Measurements from ENCODE around the gene OR2B6.
"Not testable (repeated sequence)": the region's sequence is repeated elsewhere in the genome, so short reads cannot be mapped to it uniquely, and the experiment has no call there.

The OR2B6 gene

DNA sequence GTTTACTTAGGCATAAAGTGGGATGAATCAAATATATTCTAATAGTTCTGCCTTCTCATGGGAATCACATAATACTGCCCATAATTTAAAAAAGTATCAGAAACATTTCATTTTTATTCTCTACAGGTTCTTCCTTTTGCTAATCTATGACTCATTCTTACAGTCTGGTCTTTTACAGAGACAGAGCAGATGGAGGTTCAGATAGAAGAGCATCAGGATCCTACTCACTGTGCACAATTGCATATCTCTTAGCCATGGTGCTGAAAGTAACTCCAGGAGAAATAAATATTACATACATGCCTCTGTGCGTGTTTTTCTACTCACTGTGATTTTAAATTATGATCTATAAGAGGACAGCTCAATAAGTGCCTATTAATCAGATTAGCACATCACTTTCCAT is 16.3 kb upstream of the OR2B6 start:
- TF ChIP-seq, protein P1, sequence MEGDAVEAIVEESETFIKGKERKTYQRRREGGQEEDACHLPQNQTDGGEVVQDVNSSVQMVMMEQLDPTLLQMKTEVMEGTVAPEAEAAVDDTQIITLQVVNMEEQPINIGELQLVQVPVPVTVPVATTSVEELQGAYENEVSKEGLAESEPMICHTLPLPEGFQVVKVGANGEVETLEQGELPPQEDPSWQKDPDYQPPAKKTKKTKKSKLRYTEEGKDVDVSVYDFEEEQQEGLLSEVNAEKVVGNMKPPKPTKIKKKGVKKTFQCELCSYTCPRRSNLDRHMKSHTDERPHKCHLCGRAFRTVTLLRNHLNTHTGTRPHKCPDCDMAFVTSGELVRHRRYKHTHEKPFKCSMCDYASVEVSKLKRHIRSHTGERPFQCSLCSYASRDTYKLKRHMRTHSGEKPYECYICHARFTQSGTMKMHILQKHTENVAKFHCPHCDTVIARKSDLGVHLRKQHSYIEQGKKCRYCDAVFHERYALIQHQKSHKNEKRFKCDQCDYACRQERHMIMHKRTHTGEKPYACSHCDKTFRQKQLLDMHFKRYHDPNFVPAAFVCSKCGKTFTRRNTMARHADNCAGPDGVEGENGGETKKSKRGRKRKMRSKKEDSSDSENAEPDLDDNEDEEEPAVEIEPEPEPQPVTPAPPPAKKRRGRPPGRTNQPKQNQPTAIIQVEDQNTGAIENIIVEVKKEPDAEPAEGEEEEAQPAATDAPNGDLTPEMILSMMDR (IDR thresholded peaks at IDR 0.05; ENCODE audit: borderline replicate concordance, control extremely low read depth, extremely low read depth, insufficient read depth, missing control alignments) = no peak
- in situ Hi-C loops (cut with MboI; ENCODE audit: low sequenced_read_pairs, unreplicated experiment) = no loop called here
- DNase-seq (ENCODE audit: low spot score) = no peak

DNA sequence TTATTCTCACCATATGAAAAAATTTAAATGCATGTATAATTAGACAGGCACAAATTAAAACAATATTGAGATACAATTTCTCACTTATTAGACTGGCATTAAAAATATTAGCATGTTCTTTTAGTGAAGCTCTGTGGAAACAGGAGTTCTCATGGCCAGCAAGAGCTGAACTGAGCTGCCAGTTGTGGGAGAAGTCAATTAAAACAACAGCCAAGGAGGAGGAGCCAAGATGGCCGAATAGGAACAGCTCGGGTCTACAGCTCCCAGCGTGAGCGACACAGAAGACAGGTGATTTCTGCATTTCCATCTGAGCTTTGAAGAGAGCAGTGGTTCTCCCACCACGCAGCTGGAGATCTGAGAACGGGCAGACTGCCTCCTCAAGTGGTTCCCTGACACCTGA is 14.0 kb upstream of the OR2B6 start:
- DNase-seq (ENCODE audit: low spot score); in situ Hi-C loops (cut with MboI; ENCODE audit: low sequenced_read_pairs, unreplicated experiment): not testable (repeated sequence)

DNA sequence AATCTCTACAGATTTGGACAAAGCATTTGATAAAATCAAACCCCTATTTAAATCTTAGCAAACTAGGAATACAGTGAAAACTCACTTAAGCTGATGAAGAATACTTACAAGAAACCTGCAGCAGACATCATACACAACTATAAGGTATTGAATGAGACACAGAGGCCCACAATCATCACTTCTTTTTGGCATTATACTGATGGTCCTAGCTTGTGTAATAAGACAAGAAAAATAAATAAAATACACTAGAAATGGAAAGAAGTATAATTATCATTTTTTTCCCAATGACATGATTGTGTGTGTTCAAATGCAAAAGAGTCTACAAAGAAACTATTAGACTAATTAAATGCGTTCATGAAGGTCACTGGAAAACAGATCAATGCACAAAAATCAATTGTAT is 8.8 kb upstream of the OR2B6 start:
- in situ Hi-C loops (cut with MboI; ENCODE audit: low sequenced_read_pairs, unreplicated experiment) = no loop called here

DNA sequence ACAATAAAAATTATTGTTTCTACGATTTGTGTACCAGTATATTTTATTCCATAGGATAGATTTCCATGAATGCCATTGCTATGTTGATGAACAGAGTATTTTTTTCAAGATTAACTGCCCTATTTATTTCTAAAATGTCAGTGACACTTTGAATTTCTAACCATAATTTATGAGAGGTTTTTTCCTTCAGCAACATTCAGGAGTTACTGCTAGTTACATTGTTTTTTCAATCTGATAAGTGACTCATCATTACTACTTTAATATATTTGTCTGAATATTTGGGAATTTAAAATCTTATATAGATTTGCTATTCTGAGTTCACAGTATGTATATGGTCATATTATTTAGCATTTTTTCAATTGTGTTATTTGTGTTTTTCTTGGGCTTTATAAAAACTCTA is 6.0 kb upstream of the OR2B6 start:
- no peak for DNase-seq (ENCODE audit: low spot score)
- in situ Hi-C loops (cut with MboI; ENCODE audit: low sequenced_read_pairs, unreplicated experiment) = no loop called here

More for the DNA sequence above, 8.8 kb upstream of the OR2B6 start:
- no peak for DNase-seq (ENCODE audit: low spot score)
- TF ChIP-seq, protein P1 (IDR thresholded peaks at IDR 0.05; ENCODE audit: borderline replicate concordance, control extremely low read depth, extremely low read depth, insufficient read depth, missing control alignments) = no peak

DNA sequence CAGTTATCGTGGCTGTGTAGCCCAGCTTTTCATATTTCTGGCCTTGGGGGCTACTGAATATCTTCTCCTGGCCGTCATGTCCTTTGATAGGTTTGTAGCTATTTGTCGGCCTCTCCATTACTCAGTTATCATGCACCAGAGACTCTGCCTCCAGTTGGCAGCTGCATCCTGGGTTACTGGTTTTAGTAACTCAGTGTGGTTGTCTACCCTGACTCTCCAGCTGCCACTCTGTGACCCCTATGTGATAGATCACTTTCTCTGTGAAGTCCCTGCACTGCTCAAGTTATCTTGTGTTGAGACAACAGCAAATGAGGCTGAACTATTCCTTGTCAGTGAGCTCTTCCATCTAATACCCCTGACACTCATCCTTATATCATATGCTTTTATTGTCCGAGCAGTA is 475 bp downstream of the OR2B6 start:
- no peak for DNase-seq (ENCODE audit: low spot score)
- in situ Hi-C loops (cut with MboI; ENCODE audit: low sequenced_read_pairs, unreplicated experiment) = no loop called here
- TF ChIP-seq, protein P1 (IDR thresholded peaks at IDR 0.05; ENCODE audit: borderline replicate concordance, control extremely low read depth, extremely low read depth, insufficient read depth, missing control alignments) = no peak

More for the DNA sequence above, 6.0 kb upstream of the OR2B6 start:
- TF ChIP-seq, protein P1 (IDR thresholded peaks at IDR 0.05; ENCODE audit: borderline replicate concordance, control extremely low read depth, extremely low read depth, insufficient read depth, missing control alignments) = no peak

DNA sequence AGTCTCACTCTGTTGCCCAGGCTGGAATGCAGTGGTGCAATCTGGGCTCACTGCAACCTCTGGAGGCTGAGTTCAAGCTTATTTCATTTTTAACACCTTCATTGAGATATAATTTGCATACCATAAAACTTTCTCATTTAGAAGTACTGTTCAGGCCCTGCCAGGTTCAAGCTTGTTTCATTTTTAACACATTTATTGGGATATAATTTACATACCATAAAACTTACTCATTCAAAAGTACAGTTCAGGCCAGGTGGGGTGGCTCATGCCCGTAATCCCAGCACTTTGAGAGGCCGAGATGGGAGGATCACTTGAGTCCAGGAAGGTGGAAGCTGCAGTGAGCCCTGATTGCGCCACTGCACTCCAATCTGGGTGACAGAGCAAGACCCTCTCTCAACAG is 5.5 kb downstream of the OR2B6 start:
- in situ Hi-C loops (cut with MboI; ENCODE audit: low sequenced_read_pairs, unreplicated experiment) = no loop called here
- no peak for DNase-seq (ENCODE audit: low spot score)
- TF ChIP-seq, protein P1 (IDR thresholded peaks at IDR 0.05; ENCODE audit: borderline replicate concordance, control extremely low read depth, extremely low read depth, insufficient read depth, missing control alignments) = no peak

DNA sequence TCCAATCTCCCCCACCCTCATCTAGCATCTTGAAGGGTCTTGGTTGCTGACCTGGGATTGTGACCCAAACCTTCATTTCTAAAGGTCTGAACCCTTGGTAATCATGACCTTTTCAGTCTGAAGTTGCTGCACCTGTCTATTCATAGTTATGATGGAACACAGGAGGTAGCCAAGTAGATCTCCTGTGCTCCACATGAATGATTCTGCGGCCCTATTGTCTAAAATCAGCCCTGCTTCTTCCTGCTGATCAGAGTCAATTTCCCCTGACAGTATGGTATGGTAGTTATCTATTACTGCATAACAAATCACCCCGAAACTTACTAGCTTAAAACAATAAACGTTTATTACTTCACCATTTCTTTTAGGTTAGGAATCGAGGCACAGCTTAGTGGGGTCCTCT is 9.0 kb downstream of the OR2B6 start:
- in situ Hi-C loops (cut with MboI; ENCODE audit: low sequenced_read_pairs, unreplicated experiment) = no loop called here
- TF ChIP-seq, protein P1 (IDR thresholded peaks at IDR 0.05; ENCODE audit: borderline replicate concordance, control extremely low read depth, extremely low read depth, insufficient read depth, missing control alignments) = no peak

More for the DNA sequence above, 9.0 kb downstream of the OR2B6 start:
- peak; percentile 11 for DNase-seq (ENCODE audit: low spot score)
